CD4-positive, alpha-beta T cell treated with Interleukin-21 for 1 hour (primary cell): ENCODE data around the gene PTPN22.
"Not testable (repeated sequence)": the region's sequence is repeated elsewhere in the genome, so short reads cannot be mapped to it uniquely, and the experiment has no call there.

Experiments
- DNase-seq: peaks from one replicate; pipeline ENCODE4 v3.0.0-alpha.2; 2020

The PTPN22 gene

DNA sequence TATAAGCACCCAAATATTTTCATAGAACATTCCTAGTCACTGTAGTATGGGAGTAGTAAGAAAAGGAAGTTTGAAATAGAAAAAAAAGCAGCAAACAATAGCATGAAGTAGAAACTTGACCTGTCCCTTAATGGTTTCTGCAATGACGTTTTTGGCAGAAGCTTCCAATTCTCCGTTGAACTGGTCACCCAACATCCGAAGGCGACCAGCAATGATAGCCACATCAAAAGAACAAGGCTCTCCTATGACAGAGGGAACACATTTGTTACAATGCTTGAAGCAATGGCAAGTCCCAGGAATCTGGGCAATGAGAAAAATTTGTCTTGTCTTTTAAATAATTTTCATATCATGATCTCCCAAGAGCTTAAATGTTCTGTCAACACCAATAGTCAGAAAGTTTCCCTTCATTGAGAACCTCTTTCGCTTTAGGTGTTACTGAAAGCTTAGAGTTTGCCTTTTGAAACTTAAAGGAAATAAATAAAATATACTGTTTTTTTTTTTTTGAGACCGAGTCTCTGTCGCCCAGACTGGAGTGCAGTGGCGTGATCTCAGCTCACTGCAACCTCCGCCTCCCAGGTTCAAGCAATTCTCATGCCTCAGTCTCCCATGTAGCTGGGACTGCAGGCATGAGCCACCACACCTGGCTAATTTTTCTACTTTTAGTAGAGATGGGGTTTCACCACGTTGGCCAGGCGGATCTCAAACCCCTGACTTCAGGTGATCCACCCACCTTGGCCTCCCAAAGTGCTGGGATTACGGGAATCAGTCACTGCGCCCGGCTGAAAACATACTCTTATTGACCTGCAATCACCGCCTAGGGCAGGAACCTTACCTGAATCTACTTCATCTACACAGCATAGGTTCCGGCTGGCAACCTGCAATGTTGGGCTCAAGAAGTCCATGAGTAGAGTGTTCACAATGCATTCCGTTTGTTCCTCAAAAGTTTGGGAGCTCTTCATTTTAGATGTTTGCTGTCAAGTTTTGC is 15.2 kb upstream of the PTPN22 start:
- DNase-seq = no peak

DNA sequence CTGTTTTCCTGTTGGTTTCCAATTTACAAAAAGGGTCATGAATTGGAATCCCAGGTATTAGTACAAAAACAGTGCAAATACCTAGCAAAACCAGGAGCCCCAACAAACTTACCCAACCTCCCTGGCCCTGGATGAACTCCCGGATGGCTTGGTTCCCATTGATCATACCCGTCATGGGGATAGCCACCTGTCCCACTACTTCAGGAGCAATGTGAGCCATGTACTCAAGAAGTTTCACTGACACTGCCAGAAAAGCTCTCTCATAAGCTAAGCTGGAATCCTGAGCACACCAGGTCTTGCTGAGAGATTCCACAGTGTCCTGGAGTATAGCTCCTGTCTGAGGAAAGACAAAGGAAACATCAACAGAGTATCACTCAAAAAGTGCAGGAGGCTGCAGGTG is 10.1 kb upstream of the PTPN22 start:
- DNase-seq = no peak

DNA sequence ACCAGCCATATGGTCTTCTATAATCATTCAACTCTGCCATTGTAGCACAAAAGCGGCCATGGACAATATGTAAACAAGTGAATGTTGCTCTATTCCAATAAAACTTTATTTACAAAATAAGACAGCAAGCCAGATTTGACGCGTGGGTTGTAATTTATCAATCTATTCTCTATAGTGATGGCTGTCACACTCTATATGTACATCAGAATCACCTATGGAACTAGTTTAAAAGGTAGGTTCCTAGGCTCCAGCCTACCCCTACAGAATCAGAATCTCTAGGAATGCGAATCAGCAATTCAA is 8.2 kb upstream of the PTPN22 start:
- no peak for DNase-seq

DNA sequence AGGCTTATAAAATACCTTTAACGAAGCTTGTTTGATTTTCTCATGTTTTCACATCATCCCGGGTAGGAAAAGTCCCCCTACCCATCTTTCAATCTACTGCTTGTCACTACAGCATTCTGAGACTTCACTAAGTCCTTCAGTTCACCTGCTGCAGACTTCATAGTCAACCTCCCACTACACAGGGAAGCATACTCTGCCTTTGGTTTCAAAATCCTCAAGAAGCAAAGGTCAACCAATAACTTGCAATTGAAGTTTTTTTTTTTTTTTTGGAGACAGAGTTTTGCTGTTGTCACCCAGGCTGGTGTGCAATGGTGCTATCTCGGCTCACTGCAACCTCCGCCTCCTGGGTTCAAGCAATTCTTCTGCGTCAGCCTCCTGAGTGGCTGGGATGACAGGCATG is 4.7 kb upstream of the PTPN22 start:
- no peak for DNase-seq

DNA sequence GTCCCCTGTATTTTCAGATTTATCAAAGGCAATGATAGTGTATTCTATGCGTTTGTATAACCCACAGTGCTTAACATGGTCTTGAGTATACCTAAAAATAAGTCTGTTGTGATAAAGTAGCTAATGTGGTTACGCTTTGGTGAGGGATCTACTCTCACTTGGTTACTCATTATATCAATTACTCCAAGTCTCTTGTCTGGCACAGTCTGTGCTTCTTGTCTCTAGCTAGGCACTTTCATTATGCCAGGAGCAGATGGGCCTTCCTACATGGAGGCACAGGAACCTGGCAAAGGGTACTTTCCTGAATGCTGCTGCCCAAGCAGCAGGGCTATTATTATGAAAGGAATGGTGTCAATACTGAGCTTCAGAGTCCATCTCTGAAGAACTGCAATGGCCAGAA is 4.2 kb upstream of the PTPN22 start:
- no peak for DNase-seq

DNA sequence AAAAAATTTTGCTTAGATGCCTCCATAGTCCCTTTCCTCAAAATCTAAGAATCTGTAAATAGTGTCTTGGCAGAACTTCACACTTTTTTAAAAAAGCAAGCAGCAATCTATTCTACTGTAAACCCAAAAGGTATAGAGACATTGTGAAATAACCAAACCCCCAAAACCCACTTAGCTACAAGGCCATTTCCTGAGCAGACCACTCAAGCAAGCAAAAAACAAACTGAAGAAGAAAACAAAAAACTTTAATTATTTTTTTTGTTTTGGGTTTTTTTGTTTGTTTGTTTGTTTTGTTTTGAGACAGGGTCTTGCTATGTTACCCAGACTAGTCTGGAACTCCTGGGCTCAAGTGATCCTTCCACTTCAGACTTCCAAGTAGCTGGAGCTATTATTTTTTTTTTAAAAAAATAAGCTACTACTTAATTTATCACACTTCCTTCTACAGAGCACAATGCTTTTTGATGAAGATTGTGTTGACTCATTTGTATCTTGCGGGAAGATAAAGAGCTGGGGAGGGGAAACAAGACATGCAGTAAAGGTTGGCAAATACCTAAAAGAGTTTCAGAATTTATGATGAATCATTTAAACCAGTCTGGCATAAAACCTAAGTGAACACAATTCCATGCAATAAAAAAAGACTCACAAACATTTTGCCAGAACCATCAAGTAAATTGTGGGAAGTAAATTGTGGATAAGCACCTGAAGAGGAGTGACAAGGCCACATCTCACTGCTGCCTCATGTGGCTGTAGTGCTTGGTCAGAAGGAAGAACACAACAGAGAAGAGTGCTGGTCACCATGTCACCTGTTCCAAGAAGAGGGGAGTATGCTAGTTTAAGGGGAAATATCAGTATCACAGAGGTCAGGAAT is 2.7 kb upstream of the PTPN22 start:
- peak; percentile 46 for DNase-seq

DNA sequence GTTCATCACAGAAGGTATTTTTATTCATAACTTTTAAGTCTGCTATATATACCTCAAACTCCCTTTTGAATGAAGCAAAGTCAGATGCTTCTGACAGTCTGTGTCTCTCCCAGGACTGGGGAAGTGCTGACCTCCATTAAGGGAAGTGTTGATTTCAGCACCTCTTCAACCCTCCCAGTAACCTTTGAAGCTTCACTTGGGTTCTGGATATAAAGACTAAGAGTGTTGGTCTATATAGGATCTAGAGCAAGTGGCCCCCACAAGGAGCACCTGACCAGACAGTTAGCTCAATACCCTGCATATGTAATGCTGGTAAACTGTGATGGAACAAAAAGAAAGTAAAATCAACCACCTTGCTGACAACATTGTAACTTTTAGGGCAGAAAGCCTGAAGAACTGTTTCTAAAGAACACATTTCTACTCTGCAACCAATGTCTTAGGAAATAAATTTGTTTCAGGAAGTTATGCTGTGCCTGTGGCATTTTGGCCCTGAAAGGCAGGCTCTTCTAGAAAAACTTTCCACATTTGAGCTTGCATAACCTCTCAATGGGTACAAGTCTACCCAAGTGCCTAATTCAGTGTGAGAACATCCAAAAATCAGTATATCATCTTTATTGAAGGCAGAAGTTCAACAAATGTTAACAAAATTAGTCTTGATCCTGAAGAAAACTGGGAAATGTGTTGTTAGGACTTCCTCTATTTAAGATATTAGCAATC is 865 bp upstream of the PTPN22 start:
- peak; percentile 42 for DNase-seq

DNA sequence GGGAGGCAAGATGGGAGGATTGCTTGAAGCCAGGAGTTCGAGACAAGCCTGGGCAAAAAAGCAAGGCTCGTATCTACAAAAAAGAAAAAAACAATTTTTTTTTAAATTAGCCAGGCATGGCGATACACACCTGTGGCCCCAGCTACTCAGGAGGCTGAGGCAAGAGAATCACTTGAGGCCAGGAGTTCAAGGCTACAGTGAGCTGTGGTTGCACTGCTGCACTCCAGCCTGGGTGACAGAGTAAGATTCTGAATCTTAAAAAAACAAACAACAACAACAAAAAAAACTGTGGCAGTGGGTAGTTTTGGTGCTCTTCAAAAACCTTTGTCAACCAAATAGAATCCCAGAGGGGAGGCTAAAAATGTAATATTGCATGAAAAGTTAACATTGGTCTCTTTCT is 734 bp downstream of the PTPN22 start:
- DNase-seq = peak; percentile 43

DNA sequence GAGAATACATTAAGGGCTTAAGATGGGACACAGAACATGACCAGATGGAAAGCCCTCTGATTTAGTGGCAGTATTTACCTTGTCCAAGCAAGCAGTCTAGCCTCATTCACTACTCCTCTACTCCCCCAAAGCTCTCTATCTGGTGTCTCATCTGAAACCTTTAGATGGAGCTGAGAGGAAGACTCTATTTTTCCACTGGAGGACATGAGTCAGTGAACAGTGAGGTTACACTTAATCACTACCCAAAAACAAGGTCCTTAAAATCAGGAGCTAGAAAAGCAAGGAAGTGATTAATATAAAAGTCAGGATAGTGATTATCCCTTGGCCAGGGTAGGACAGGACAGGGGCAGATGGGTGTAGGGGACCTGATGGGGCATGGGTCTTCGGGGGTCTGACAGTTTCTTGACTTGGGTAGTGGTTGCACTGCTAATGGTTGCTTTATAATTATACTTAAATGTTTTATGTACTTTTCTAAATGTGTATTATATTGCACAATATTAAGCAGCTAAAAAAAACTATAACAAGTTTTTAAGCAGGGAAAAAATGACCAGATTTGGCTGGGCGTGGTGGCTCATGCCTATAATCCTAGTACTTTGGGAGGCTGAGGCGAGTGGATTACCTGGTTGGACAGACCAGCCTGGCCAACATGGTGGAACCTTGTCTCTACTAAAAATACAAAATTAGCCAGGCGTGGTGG is 3.0 kb downstream of the PTPN22 start:
- no peak for DNase-seq

DNA sequence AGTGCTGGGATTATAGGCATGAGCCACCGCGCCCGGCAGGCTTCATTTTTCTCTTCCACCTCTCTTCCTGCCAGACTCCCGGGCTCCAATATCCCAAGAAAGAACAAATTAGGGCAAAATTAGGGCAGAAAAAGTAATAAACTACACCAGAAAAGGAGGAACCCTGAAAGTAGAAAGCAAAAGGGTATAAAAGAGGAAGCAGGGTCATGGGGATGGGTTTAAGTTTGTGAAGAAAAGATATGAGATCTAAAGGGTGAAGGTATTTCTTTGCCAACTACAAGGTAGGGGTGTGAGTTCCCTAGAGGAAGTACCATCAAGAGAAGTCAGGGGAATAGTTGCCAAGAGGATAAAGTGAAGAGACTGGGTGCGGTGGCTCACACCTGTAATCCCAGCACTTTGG is 9.9 kb downstream of the PTPN22 start:
- DNase-seq = no peak

DNA sequence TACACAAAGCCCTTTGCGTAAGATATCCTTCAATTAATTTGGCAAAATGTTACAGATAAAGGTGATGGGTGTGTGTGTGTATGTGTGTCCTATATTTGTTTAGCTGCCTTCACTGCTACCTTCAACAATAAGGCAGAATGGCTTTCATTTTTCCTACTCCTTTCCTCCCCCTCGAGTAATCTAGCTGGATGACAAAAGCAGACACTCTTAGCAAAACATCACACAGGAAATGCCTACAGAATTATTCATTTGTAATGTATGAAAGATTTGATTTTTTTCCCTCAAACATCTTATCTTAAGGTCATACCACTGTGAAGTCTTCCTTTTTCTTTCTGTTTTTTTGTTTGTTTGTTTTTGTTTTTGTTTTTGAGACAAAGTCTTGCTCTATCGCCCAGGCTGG is 10.6 kb downstream of the PTPN22 start:
- no peak for DNase-seq

DNA sequence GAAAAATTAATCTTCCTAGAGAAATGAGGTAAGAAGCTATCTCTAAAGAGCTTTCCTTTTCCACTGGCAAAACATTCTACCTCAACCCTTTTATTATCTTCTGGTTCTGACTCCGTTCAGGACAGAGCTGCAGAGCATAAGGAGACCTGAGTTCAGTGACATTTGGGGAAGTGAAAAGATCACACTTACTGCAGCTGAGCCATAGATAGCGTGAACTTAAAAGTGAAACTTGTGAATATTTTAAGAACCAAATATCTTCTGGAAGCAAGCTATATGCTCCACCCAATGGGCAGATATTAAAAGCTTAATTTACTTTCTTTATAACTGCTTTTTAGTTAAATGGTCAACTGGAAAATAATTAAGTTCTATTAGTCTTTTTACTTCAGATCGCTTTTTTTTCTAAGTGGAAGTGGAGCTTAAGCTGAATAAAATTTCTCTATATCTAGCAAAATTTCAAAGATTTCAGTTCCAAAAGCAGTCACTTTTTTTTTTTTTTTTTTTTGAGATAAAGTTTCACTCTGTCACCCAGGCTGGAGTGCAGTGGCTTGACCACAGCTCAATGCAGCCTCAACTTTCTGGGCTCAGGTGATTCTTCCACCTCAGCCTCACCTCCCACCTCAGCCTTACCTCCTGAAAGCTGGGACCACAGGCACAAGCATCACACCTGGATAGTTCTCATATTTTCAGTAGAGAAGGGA is 11.9 kb downstream of the PTPN22 start:
- peak; percentile 27 for DNase-seq

DNA sequence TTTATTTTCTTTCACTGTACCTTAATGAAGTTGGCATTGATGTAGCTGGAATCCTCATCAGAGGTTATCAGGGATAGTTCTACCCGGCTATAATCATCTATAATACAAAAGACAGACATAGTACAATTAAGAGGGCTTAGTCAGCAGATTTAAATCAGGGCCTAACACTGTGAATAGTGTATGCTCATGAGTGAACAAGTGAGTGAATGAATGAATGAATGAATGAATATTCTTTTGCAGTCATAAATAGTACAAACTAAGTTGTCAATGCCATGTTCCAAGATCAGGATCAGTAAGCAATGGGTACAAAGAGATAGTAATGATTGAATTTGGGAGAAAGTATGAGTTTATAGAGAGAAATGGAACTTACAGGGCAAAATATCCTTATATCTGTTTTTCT is 12.5 kb downstream of the PTPN22 start:
- DNase-seq = no peak

DNA sequence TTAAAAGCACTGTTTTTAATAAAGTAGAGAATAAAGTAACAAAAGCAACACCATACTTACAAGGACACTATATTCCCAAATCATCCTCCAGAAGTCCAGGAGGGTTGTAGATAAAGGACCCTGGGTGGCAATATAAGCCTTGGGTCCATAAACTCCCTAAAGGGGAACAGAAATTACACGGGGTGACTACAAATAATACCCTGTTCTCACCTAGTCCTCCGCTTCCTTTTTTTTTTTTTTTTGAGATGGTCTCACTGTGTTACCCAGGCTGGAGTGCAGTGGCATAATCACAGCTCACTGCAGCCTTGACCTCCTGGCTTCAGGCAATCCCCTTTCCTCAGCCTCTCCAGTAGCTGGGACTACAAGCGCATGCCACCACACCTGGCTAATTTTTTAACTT is 13.1 kb downstream of the PTPN22 start:
- no peak for DNase-seq

DNA sequence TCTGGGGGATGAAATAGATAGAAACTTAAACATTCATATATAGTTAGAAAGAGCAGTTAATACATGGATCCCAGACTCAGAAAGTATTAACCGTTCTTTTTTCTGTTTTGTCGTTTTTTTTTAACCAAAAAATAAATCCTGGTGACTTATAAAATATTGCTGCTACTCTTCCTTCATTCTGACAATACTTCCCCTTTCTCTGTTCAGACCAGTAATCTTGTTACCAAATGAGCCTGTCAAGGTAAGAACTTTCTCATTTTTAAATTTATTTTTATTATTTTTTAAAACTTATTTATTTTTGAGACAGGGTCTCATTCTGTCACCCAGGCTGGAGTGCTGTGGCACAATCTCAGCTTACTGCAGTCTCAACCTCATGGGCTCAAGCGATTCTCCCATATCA is 13.7 kb downstream of the PTPN22 start:
- DNase-seq = no peak

DNA sequence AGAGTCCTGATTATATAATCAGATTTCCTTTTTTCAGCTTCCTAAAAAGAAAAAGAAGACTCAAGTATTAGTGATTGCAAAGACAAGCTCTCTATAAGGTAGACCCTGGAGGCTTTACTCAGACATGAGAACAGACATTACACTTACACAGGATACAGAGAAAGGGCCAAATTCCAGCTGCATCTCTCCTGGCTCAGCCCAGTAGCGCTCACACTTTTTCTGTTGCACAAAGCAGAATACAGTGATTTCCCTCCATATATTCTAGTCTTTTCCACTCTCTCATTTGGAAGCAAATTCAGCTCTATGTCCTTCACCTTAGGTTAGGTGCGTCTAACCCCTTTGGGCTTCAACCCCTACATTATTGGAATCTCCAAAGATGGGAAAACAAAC is 15.1 kb downstream of the PTPN22 start:
- no peak for DNase-seq

DNA sequence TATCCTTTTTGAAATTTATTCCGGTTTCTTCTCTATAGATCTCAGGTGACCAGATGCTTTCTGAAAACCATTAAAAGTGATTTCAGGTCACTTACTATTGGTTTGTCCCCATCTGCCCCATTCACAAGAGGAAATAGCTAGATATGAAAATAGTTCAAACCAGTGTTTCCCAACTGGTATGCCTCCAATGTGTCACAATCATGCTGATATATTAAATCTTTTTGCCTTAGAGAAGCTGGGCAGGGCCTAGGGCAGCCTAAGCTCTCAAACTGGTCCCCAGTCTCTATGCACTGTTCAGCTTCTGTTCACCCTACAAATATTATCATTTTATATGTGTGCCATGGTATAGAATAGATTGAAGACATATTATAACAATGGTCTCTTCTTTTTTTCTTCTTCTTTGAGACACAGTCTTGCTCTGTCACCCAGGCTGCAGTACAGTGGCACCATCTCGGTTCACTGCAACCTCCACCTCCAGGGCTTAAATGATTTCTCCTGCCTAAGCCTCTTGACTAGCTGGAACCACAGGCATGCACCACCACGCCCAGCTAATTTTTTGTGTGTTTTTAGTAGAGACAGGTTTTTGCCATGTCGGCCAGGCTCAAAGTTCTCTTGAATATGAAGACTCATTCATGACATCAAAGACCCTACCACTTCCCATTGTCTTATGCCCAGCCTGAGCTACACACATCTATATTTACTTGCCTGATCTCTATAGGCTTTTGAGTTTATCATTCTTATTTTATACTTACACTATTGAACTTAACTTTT is 15.7 kb downstream of the PTPN22 start:
- DNase-seq = no peak

DNA sequence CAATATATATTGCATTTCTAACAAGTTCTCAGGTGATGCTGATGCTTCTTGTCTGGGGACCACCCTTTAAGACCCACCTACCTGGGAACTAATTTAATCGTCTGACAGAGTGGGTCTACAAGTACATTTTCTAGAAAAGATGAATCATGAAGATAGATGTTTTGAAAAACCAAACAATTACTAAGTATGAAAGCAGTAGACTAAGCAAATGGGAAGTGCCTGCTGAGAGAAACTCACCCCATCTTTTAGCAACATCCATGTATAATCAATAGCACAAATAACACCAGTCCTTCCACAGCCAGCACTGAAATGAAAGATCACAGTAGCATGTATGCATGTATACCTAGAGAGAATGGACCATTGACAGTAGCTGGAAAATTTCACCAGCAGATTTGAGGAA is 17.3 kb downstream of the PTPN22 start:
- DNase-seq = no peak

DNA sequence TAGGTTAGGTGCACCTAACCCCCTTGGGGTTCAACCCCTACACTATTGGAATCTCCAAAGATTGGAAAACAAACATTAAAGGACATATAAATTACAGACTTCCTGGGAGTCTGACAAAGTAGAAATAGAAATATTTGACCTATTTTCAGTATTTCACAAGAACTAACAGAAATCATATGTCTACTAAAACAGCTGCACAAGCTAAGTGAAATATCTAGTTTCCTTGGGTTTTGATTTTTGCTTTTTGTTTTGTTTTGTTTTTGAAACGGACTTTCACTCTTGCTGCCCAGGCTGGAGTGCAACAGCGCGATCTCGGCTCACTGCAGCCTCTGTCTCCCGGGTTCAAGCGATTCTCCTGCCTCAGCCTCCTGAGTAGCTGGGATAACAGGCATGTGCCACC is 18.8 kb downstream of the PTPN22 start:
- DNase-seq = not testable (repeated sequence)

DNA sequence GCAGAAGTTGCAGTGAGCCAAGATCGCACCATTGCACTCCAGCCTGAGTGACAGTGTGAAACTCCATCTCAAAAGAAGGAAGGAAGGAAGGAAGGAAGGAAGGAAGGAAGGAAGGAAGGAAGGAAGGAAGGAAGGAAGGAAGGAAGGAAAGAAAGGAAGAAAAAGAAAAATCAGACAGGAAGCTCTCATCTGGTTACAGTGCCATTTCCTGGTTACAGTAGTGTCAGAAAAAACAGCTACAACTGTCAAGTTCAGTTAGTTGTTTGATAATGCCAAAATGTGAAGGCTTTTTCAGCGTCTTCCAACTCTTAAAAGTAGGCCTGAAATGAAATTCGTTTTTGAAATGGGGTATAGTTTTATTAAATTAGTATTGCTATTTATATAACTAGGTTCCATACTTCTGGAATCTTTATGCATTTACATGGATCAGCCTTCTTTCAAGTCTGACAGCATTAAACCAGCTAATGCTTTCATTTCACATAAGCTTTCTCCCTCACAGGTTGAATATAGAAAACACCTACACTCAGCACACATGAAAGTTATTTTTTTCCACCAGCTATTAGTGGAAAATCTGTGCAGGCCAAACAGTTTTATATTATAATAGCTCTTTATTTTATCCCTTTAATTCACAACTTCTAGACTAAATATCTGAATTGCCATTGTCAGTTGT is 21.2 kb downstream of the PTPN22 start:
- peak; percentile 28 for DNase-seq

DNA sequence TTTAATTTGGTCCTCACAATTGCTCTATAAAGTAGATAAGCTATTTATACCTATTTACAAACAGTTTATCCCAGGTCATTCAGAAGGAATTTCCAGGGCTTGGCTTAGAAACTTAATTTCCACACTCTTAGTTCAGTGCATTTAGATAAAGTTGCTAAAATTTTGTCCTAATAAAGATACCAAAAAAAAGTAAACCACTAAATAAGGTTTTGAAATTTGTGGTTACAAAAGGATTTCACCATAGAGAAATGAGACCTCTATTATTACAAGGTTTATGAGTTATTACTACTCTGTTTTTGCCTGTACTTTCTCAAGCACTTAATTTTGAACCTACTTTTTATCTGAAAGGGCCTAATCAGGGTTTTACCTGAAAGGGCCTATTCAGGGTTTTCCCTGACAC is 22.4 kb downstream of the PTPN22 start:
- no peak for DNase-seq
